CD4-positive, alpha-beta T cell treated with Interleukin-17A for 1 hour (primary cell): ENCODE results near the gene ST6GALNAC1.
"Not testable (repeated sequence)": the region's sequence is repeated elsewhere in the genome, so short reads cannot be mapped to it uniquely, and the experiment has no call there.

ENCODE experiments used
- DNase-seq: peaks from one replicate; pipeline ENCODE4 v3.0.0-alpha.2; 2020

Gene ST6GALNAC1

GRCh38 chr17:76611080-76611749 lies 32.3 kb downstream of the ST6GALNAC1 start:
- DNase-seq: not testable (repeated sequence)

- DNase-seq: not testable (repeated sequence)
Observed at GRCh38 chr17:76606685-76607084, 36.9 kb downstream of the ST6GALNAC1 start.

DNA sequence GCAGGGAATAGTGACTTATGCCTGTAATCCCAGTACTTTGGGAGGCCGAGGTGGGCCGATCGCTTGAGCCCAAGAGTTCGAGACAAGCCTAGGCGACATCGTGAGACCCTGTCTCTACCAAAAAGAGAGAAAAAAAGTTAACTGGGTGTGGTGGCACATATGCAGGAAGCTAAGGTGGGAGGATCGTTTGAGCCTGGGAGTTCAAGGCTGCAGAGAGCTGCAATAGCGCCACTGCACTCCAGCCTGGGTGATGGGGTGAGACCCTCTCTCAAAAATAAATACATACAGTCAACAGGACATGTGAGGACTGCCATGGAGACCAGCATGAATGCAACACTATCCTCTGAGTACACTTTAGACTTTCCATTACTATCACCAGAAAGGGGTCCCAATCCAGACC lies 42.5 kb downstream of the ST6GALNAC1 start:
- DNase-seq: no peak

DNA sequence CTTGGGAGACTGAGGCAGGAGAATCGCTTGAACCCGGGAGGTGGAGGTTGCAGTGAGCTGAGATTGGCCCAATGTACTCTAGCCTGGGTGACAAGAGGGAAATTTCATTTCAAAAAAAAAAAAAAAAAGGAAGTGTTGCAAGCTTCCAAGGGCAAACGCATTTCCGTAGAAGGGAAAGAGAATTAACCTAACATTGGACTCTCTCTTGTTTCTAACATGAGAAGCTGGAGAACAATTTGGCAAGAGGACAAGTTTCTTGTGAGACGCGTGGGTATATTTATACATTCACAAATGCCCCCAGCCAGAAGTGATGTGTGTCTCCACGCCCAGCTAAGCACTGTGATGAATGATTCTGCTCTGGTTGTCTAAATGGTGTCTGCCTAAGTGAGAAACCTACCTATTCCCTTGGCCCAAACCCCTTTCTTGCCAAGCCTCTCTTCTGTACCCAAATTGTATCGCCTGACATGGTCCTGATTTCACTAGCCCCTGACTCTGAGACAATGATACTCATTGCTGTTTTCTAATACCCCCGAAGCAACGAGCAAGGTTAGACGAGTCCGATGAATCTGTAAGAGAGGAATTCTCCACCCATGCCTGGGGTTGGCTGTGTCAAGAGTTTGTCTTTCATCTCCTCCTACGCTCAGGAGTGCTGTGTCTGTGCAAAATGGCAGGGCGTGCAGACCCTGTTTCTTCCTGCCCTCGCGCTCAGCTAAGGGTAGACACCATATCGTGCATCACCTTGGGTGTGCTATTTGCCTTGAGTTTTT lies 43.7 kb downstream of the ST6GALNAC1 start:
- DNase-seq: no peak

DNA sequence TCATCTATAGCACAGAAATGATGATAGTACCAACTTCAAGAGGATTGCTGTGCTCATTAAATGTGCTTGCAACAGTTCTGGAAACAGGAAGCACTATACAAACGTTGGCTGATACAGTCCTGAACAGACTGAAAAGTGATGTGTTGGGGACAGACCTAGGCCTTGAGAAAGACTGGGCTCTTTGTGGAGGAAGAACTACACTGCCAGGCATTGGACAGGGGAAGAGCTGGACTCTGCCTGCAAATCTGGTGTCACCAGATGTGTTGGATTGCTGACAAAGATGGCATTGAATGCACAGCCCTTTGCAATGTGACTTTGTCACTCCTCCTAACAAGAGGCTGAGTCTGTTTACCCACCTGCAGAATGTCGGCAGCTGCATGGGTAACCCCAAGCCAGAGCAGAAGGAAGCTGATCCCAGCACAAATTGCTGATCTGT lies 45.5 kb downstream of the ST6GALNAC1 start:
- no peak for DNase-seq

DNA sequence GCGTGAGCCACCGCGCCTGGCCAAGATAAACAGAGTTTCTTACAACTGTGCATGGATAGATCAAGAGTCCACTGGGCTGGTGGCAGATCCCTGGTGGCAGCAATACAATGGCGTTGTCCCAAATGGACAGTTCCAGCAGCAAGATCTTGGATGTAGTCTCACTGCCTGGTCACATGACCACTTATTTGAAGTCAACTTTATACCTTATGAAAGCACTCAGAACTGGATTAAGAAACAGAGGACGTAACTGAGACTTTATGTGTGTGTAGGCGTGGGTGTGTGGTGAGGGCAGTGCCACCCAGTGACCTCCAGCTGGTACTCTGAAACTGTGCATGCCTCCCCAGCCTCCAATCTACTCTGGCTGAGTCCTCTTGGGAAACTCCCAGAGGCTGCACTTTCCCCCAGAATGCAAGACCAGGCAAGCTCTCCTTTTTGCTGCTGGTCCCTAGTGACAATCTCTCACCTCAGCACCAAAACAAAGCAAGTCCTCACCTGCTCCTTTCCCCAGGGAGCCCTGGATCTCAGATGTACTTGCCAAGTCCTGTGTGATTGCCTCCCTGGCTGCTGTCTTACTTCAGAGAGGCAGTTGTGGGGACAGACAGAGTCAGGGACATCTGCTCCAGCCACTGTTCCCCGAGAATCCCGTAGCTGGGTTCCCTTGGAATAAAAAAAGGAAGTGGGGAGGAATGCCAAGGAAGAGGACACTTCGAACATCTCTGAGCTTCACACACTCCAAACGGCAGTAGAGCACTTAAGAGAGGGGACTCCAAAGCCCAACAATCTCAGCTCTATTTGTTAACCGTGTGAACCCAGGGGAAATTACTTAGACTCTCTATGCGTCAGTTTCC lies 46.2 kb downstream of the ST6GALNAC1 start:
- no peak for DNase-seq

GRCh38 chr17:76594690-76595089 lies 48.9 kb downstream of the ST6GALNAC1 start:
- DNase-seq: no peak

- no peak for DNase-seq
Observed at GRCh38 chr17:76593959-76594358, 49.6 kb downstream of the ST6GALNAC1 start.

- no peak for DNase-seq
Observed at GRCh38 chr17:76593384-76593826, 50.2 kb downstream of the ST6GALNAC1 start.

DNA sequence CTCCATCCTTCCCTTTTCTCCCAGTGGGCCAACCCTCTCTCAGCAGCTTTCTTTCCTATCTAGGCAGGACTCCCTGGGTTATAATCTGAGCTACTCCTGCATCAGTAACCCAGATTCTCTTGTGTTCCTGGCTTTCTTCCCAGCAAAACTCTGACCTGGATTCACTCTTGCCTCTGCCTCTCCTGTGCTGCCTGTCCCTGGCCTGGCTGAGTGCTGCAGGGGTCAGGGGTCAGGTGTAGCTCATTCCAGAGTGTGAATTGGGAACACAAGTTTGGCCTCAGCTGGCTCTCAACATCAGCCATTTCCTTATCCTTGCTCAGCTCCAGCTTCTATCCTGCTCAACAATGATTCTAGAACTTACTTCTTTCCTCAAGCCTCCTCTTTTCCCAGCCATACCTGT lies 55.4 kb downstream of the ST6GALNAC1 start:
- DNase-seq: no peak

DNA sequence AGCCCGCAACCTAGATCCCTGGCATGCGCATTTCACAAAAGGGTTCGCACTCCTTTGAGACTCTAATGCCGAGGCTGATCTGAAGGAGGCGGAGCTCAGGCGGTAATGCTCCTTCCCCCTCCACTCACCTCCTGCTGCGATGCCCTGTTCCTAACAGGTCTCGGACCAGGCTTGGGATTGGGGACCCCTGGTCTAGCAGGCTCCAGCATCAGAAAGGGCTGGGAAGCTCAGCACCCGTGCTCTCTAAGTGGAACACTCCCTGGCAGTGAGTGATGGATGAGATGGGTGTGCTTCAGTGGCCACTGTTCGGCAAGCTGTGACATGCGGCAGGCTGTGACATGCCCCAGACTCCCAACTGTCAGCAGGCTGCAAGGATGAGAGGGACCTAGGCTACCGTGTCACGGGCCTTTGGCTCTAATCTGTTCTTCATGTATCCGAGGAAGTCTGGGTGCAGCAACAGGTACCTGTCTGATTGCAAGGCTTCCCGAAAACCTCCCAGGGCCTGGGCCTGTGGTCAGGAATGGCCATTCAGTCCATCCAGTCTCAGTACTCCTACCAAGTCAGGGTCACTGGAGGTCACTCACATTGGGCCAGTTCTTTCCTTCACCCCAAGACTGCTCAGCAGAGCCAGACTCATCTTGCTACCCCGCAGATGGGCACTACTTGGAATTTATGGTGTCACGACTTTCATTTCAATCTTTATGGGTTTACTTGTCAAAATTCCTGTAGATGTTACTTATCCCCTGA lies 56.6 kb downstream of the ST6GALNAC1 start:
- no peak for DNase-seq

GRCh38 chr17:76585649-76586593 lies 57.6 kb downstream of the ST6GALNAC1 start, which contains the start of gene ST6GALNAC2:
TSS of gene ST6GALNAC2 (minus strand) at chr17:76585860. CDS start at chr17:76585808, 52 bp downstream.
- peak; percentile 41 for DNase-seq

DNA sequence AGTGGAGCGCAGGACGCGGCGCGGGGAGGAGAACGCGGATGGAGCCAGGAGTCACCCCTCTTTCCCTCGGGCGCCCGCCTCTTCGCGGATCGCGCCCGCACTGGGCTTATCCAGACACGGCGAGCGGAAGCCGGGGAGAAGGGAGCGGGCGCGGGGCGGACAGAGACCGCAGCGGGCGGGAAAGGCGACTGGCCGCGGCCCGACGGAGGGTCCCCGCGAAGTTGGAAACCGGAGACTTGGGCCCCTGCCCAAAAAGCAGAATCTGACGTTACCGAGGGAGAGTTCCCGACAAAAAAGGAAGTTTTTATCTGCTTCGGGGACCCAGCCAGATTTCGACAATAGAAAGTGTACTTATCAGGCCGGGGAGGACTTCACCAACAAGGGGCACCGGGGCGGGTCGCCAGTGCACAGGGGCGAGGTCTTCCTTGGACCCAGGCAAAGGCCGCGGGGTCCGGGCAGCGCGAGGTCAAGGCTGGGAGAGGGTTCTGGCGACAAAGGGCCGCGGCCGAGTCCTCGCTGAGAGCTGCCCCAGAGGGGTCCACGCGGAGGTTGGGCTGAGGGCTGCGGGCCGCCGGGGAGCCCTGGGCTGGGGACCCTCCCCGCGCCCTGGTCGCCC lies 58.4 kb downstream of the ST6GALNAC1 start:
- no peak for DNase-seq

DNA sequence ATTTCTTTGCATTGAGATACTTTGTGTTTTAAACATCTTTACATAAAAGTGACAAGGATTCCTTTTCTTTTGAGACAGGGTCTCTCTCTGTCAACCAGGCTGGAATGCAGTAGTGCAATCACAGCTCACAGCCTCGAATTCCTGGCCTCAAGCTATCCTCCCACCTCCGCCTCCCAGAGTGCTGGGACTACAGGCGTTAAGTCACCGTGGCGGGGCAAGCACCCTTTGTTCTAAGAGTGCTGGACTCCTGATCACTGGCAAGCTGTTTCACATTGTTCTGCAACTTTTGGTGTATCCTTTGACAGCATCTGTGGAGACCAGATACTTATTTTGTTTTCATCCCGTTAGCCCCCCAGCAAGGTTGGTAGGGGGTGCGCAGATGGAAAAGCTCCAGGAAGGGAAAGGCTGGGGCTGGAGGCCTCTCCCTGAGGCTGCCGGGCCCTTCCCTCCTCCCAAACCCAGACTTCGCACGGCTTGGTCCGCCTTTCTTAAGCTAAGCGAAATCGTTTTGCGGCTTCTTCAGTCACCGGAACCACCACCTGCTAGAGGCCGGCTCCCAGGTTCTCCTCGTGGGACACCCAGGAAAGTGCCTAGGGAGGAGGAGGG lies 59.0 kb downstream of the ST6GALNAC1 start:
- DNase-seq: no peak

GRCh38 chr17:76582660-76583059 lies 60.9 kb downstream of the ST6GALNAC1 start:
- no peak for DNase-seq

GRCh38 chr17:76581515-76581914 lies 62.0 kb downstream of the ST6GALNAC1 start:
- no peak for DNase-seq

DNA sequence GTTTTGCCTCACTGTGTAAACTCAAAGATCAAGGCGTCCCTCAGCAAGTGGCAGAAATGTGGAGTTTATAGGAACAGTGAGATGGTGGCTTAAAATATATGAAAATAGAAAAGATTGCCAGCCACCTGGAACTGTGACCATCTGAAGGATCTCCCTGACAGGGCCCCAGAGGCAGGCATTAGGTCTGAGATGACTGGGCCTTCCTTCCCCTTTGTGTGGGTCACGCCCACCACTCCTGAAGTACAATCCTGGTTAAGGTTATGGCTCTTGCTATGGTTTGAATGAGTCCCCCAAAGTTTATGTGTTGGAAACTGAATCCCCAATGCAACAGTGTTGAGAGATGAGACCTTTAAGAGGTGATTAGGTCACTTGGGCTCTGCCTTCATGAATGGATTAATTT lies 64.3 kb downstream of the ST6GALNAC1 start:
- no peak for DNase-seq

- no peak for DNase-seq
Observed at GRCh38 chr17:76578376-76578775, 65.2 kb downstream of the ST6GALNAC1 start.

DNA sequence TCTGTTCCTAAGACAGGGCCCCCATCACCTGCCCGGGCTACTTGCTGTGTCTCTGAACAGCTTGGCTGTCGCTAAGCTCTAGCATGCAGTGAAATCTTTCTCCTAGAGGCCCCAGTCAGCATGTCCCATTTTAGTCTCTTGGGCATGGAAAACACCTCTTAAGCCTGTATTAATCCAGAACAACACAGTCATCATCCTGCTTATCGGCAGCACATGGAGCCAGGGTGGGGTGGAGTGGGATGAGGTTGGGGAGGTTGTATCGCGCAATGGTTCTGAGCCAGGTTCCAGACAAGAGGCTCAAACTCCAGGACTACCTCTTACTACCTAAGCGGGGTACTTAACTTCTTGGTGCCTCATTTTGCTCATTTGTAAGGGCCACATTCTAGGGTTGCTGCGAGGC lies 65.7 kb downstream of the ST6GALNAC1 start:
- no peak for DNase-seq

DNA sequence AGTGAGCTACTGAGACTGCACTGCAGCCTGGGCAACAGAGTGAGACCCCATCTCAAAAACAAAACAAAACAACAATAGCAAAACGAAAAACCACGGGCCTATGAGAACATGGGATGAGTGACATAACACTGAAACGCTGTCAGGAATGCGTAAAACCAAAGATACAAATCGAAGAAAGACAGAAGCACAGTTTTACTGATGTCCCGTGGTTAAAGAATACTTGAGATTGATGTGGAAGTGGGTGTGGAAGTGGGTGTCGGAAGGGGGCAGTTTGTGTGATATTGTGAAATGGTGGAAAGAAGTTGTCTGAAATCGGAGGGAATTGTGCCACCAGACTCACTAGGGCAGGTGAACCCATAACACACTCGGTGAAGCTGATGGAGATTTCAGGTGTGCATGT lies 67.4 kb downstream of the ST6GALNAC1 start:
- DNase-seq: no peak
